Measurements from ENCODE around the gene GFI1B.
A peak's percentile ranks its signal among the peaks of the same experiment; 100 is the strongest.

GFI1B gene

DNA sequence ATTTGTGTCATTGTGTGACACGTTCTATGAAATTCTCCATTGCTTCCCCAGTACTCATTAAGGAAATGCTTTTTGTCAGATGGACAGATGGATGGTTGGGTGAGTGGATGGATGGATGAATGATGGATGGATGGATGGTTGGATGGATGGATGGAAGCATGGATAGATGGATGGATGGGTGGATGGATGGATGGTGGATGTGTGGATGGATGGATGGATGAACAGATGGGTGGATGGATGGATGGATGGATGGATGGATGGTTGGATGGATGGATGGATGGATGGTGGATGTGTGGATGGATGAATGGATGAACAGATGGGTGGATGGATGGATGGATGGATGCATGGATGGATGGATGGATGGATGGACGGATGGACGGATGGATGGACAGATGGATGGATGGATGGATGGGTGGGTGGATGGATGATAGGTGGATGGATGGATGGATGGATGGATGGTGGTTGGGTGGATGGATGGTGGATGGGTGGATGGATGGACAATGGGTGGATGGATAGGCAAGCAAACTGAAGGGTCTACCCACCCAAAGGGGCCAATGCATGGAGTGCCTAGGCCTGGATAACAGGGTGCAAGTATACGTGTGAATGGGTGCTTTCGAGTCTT, 28.3 kb downstream of the GFI1B start:
- peaks cover 10% of the 10 kb centered on the region for H3K27me3 ChIP-seq (replicated peaks; ENCODE audit: control insufficient read depth, insufficient read depth, low read length, poor library complexity, severe bottlenecking)
- DNase-seq, result no peak
- no peaks in the 10 kb centered on the region for H3K9me3 ChIP-seq (ENCODE audit: control insufficient read depth, low read length)
- no peaks in the 10 kb centered on the region for H3K4me1 ChIP-seq (ENCODE audit: control insufficient read depth, insufficient read depth, low read length, poor library complexity, severe bottlenecking)
- no peak overlapping the region for H3K27ac ChIP-seq (ENCODE audit: insufficient read depth, low read length, poor library complexity, severe bottlenecking)
- no peak overlapping the region for H3K4me3 ChIP-seq (ENCODE audit: insufficient read depth, low read depth, low read length, poor library complexity, severe bottlenecking)
- H3K36me3 ChIP-seq (ENCODE audit: control insufficient read depth, insufficient read depth, low read length), result no peaks in the 10 kb centered on the region

- Histone ChIP-seq H3K4me3 (ENCODE audit: insufficient read depth, low read depth, low read length, poor library complexity, severe bottlenecking) (no peak overlapping the region), H3K36me3 (ENCODE audit: control insufficient read depth, insufficient read depth, low read length) (no peaks in the 10 kb centered on the region), H3K9me3 (ENCODE audit: control insufficient read depth, low read length) (no peaks in the 10 kb centered on the region), H3K4me1 (ENCODE audit: control insufficient read depth, insufficient read depth, low read length, poor library complexity, severe bottlenecking) (no peaks in the 10 kb centered on the region), H3K27me3 (replicated peaks; ENCODE audit: control insufficient read depth, insufficient read depth, low read length, poor library complexity, severe bottlenecking) (peaks cover 10% of the 10 kb centered on the region), H3K27ac (ENCODE audit: insufficient read depth, low read length, poor library complexity, severe bottlenecking) (no peak overlapping the region)
- no peak for DNase-seq
Measured at GRCh38 chr9:133008406-133008805, 29.9 kb downstream of the GFI1B start.

- H3K27ac ChIP-seq (ENCODE audit: insufficient read depth, low read length, poor library complexity, severe bottlenecking), result no peak overlapping the region
- no peaks in the 10 kb centered on the region for H3K36me3 ChIP-seq (ENCODE audit: control insufficient read depth, insufficient read depth, low read length)
- no peak overlapping the region for H3K4me3 ChIP-seq (ENCODE audit: insufficient read depth, low read depth, low read length, poor library complexity, severe bottlenecking)
- H3K27me3 ChIP-seq (replicated peaks; ENCODE audit: control insufficient read depth, insufficient read depth, low read length, poor library complexity, severe bottlenecking), result peaks cover 10% of the 10 kb centered on the region
- H3K4me1 ChIP-seq (ENCODE audit: control insufficient read depth, insufficient read depth, low read length, poor library complexity, severe bottlenecking), result no peaks in the 10 kb centered on the region
- H3K9me3 ChIP-seq (ENCODE audit: control insufficient read depth, low read length), result no peaks in the 10 kb centered on the region
- DNase-seq, result no peak
Measured at GRCh38 chr9:133008824-133009223, 30.3 kb downstream of the GFI1B start.

DNA sequence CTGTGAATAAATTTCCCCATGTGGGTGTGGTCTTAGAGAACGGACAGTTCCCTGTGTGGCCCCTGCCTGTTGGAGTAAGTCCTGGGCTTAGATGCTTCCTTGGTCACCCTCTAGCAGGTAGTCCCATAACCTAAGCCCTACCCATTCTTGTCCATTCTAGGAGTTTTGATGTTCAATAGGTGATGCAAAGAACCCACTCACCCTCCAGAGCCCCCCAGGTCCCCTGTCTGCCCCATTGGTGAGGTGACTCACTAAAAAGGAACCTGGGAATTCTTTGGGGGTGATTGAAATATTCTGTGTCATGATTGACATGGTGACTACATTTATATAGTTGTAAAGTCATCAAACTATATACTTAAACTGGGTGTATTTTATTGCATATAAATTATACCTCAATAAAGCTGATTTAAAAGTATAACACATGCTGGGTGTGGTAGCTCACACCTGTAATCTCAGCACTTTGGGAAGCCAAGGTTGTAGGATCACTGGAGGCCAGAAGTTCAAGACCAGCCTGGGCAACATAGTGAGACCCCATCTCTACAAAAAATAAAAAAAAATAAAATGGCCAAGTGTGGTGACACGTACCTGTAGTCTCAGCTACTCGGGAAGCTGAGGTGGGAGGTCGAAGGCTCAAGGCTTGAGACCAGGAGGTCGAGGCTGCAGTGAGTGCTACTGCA, 31.6 kb downstream of the GFI1B start:
- DNase-seq, result no peak
- Histone ChIP-seq H3K4me3 (ENCODE audit: insufficient read depth, low read depth, low read length, poor library complexity, severe bottlenecking) (no peak overlapping the region), H3K9me3 (ENCODE audit: control insufficient read depth, low read length) (no peaks in the 10 kb centered on the region), H3K36me3 (ENCODE audit: control insufficient read depth, insufficient read depth, low read length) (no peaks in the 10 kb centered on the region), H3K27me3 (replicated peaks; ENCODE audit: control insufficient read depth, insufficient read depth, low read length, poor library complexity, severe bottlenecking) (peaks cover 10% of the 10 kb centered on the region), H3K27ac (ENCODE audit: insufficient read depth, low read length, poor library complexity, severe bottlenecking) (no peak overlapping the region), H3K4me1 (ENCODE audit: control insufficient read depth, insufficient read depth, low read length, poor library complexity, severe bottlenecking) (no peaks in the 10 kb centered on the region)

GRCh38 chr9:133014696-133015095, 36.2 kb downstream of the GFI1B start:
- no peaks in the 10 kb centered on the region for H3K27me3 ChIP-seq (replicated peaks; ENCODE audit: control insufficient read depth, insufficient read depth, low read length, poor library complexity, severe bottlenecking)
- no peaks in the 10 kb centered on the region for H3K9me3 ChIP-seq (ENCODE audit: control insufficient read depth, low read length)
- no peaks in the 10 kb centered on the region for H3K36me3 ChIP-seq (ENCODE audit: control insufficient read depth, insufficient read depth, low read length)
- H3K27ac ChIP-seq (ENCODE audit: insufficient read depth, low read length, poor library complexity, severe bottlenecking), result no peak overlapping the region
- H3K4me3 ChIP-seq (ENCODE audit: insufficient read depth, low read depth, low read length, poor library complexity, severe bottlenecking), result no peak overlapping the region
- DNase-seq, result no peak
- H3K4me1 ChIP-seq (ENCODE audit: control insufficient read depth, insufficient read depth, low read length, poor library complexity, severe bottlenecking), result no peaks in the 10 kb centered on the region

- Histone ChIP-seq H3K27ac (ENCODE audit: insufficient read depth, low read length, poor library complexity, severe bottlenecking) (no peak overlapping the region), H3K9me3 (ENCODE audit: control insufficient read depth, low read length) (no peaks in the 10 kb centered on the region), H3K27me3 (replicated peaks; ENCODE audit: control insufficient read depth, insufficient read depth, low read length, poor library complexity, severe bottlenecking) (no peaks in the 10 kb centered on the region), H3K36me3 (ENCODE audit: control insufficient read depth, insufficient read depth, low read length) (no peaks in the 10 kb centered on the region), H3K4me1 (ENCODE audit: control insufficient read depth, insufficient read depth, low read length, poor library complexity, severe bottlenecking) (peaks cover 9% of the 10 kb centered on the region), H3K4me3 (ENCODE audit: insufficient read depth, low read depth, low read length, poor library complexity, severe bottlenecking) (no peak overlapping the region)
- peak in 1 of 3 donors; percentile 21 for DNase-seq
Measured at GRCh38 chr9:133023117-133023890, 44.8 kb downstream of the GFI1B start.

- Histone ChIP-seq H3K36me3 (ENCODE audit: control insufficient read depth, insufficient read depth, low read length) (no peaks in the 10 kb centered on the region), H3K27ac (ENCODE audit: insufficient read depth, low read length, poor library complexity, severe bottlenecking) (no peak overlapping the region), H3K27me3 (replicated peaks; ENCODE audit: control insufficient read depth, insufficient read depth, low read length, poor library complexity, severe bottlenecking) (no peaks in the 10 kb centered on the region), H3K4me3 (ENCODE audit: insufficient read depth, low read depth, low read length, poor library complexity, severe bottlenecking) (no peak overlapping the region), H3K9me3 (ENCODE audit: control insufficient read depth, low read length) (no peaks in the 10 kb centered on the region), H3K4me1 (ENCODE audit: control insufficient read depth, insufficient read depth, low read length, poor library complexity, severe bottlenecking) (peaks cover 20% of the 10 kb centered on the region)
- no peak for DNase-seq
Measured at GRCh38 chr9:133026426-133026825, 47.9 kb downstream of the GFI1B start.

DNA sequence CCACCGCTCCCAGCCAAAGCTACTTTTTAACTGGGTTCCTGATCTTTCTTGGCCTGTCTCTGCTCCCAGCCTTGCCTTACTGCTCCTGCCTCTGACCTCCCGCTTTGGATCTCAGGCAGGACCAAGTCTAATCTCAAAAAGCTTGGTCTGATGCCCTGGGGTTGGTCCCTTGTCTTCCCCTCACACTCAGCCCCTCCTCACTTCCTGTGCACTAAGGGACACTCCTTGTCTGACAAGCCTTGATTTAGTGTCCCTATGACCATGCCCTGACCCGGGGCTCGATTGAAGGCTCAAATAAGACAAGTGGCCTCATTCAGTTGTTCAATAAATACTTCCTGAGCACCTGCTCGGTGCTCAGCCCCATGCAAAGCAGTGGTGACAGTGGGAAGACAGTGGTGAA, 48.6 kb downstream of the GFI1B start:
- Histone ChIP-seq H3K27me3 (replicated peaks; ENCODE audit: control insufficient read depth, insufficient read depth, low read length, poor library complexity, severe bottlenecking) (no peaks in the 10 kb centered on the region), H3K4me1 (ENCODE audit: control insufficient read depth, insufficient read depth, low read length, poor library complexity, severe bottlenecking) (peaks cover 23% of the 10 kb centered on the region), H3K9me3 (ENCODE audit: control insufficient read depth, low read length) (no peaks in the 10 kb centered on the region), H3K36me3 (ENCODE audit: control insufficient read depth, insufficient read depth, low read length) (no peaks in the 10 kb centered on the region), H3K4me3 (ENCODE audit: insufficient read depth, low read depth, low read length, poor library complexity, severe bottlenecking) (no peak overlapping the region), H3K27ac (ENCODE audit: insufficient read depth, low read length, poor library complexity, severe bottlenecking) (no peak overlapping the region)
- no peak for DNase-seq

GRCh38 chr9:133028221-133028620, 49.7 kb downstream of the GFI1B start:
- Histone ChIP-seq H3K4me1 (ENCODE audit: control insufficient read depth, insufficient read depth, low read length, poor library complexity, severe bottlenecking) (peaks cover 18% of the 10 kb centered on the region), H3K36me3 (ENCODE audit: control insufficient read depth, insufficient read depth, low read length) (no peaks in the 10 kb centered on the region), H3K27ac (ENCODE audit: insufficient read depth, low read length, poor library complexity, severe bottlenecking) (no peak overlapping the region), H3K9me3 (ENCODE audit: control insufficient read depth, low read length) (no peaks in the 10 kb centered on the region), H3K4me3 (ENCODE audit: insufficient read depth, low read depth, low read length, poor library complexity, severe bottlenecking) (no peak overlapping the region), H3K27me3 (replicated peaks; ENCODE audit: control insufficient read depth, insufficient read depth, low read length, poor library complexity, severe bottlenecking) (no peaks in the 10 kb centered on the region)
- no peak for DNase-seq

GRCh38 chr9:133029994-133030316, 51.5 kb downstream of the GFI1B start:
- Histone ChIP-seq H3K4me1 (ENCODE audit: control insufficient read depth, insufficient read depth, low read length, poor library complexity, severe bottlenecking) (peaks cover 17% of the 10 kb centered on the region), H3K36me3 (ENCODE audit: control insufficient read depth, insufficient read depth, low read length) (no peaks in the 10 kb centered on the region), H3K9me3 (ENCODE audit: control insufficient read depth, low read length) (no peaks in the 10 kb centered on the region), H3K27ac (ENCODE audit: insufficient read depth, low read length, poor library complexity, severe bottlenecking) (peak overlapping the region; percentile 93), H3K27me3 (replicated peaks; ENCODE audit: control insufficient read depth, insufficient read depth, low read length, poor library complexity, severe bottlenecking) (no peaks in the 10 kb centered on the region), H3K4me3 (ENCODE audit: insufficient read depth, low read depth, low read length, poor library complexity, severe bottlenecking) (peak overlapping the region; percentile 92)
- no peak for DNase-seq

All from effector memory CD4-positive, alpha-beta T cell (primary cell).